ENCODE results near the gene ARHGAP24.
A peak's percentile ranks its signal among the peaks of the same experiment; 100 is the strongest.

The ARHGAP24 gene

DNA sequence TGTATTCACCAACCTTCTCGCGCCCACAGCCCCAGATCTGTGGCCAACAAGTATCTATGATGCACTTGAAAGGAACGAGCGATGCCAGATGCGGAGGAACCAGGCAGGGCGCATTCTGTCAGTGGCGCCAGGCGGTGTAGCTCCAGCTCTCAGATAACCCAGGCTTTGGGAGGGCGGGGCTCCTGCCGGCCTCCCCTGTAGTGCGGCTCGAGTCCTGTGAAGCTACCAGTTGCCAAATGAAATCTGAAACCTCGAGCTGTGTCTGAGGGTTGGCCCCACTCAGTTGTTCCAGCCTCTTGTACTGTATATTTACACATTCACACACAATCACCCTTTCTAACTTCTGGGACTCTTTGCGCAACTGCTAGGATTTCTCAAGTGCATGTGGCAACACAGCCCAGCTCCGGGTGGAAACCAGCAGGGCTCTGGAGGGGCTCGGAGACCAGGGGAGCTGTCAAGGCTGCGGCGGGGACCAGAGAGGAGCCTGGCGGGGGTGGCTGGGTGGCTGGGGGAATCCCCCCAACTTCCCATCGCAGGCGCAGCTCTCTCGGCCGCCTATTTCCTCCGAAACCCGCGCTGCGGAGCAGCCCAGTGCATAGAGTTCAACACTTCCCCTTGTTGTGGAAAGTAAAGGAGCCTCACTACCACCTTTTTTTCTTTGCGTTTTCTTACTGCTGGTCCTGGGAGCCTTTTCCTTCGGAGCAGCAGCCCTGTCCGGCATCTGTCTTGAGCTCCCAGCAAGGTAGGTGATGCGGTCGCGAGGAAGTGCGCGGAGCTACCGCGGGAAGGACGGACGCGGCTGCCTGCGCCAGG lies at the start of gene ARHGAP24:
Gene ARHGAP24 (plus strand): TSS at position 333 of the 813 bp plus-strand sequence.
- peak; percentile 95 for DNase-seq

DNA sequence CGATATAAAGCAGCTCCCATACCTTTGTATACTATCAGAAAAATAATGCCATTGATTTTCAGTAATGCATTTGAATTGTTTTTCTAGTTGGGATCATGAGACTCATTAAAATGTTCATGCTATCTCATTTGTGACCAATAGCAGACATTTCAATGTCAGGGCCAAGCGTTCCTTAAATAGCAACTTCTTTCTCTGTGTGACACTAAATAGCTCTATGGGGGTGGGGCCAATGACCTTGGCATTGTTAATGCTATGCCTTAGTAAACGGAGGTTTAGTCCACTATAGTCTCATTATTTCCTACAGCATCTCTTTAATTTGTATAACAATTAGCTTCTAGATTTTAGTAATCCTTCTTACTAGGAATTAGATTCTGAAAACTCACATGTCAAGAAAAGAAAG lies 48.6 kb upstream of the ARHGAP24 start:
- no peak for DNase-seq

DNA sequence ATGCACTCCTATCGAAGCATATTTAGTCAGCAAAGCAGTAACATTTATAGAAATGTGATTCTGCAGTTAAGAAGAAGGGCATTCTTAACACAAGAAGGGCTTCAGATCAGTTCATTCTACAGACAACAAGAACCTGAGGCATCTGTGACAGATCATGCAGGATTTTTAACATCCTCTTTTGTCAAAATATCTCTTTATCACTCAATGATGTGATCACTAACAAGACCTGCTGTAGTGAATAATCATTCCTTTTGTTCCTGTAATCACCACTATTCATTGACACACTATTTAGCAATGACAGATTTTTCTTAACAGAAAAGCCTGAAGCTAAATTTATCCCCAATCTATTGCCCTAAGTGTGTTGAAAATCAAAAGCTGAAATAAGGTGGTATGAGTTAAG lies 47.8 kb upstream of the ARHGAP24 start:
- no peak for DNase-seq

DNA sequence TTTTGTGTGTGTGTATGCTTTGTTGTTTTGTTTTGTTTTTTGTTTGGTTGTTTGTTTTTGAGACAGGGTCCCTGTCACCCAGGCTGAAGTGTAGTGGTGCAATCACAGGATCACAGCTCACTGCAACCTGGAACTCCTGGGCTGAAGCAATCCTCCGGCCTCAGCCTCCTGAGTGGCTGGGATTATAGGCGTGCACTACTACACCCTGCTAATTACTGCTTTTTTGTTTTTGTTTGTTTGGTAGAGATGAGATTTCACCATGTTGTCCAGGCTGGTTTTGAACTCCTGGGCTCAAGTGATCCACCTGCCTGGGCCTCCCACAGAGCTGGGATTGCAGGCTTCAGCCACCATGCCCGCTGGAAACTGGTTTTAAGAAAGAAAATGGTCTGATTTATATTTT lies 44.7 kb upstream of the ARHGAP24 start:
- DNase-seq: no peak

DNA sequence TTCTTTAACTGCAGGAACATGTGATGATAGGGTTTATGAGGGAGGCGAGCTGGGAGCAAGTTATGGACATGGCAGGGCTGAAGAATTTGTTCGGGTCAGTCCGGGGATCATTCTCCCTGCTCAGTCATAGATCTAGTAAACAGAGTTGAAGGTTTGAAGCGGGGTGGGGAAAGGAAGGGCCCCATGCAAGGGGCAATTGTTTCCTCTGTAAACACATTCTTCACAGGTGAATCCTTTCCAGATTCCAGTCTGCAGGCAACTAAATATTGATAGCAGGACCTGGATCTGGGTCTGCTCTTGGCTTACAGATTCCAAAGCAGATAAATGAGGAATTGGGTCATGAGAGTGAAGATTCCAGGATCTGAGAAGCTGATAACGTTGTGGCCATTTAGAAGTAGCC lies 44.3 kb upstream of the ARHGAP24 start:
- no peak for DNase-seq

DNA sequence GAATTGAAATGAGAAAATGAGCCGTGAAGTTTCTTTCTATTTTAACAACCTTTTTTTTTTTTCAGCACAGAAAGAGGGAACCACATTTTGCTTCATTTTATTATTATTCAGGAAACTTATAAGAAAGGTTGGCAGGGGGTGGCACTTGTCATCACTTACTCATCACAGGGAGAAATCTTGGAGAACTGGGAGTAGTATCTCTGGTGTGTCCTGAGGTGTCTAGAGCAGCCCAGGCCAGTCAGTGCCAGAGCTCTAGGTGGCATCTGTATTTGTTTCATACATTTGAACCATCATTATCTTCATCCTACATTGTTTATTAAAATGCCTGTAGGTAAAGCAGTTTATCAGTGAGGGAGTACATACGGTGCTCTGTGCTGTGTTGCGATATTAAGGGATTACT lies 43.8 kb upstream of the ARHGAP24 start:
- no peak for DNase-seq

DNA sequence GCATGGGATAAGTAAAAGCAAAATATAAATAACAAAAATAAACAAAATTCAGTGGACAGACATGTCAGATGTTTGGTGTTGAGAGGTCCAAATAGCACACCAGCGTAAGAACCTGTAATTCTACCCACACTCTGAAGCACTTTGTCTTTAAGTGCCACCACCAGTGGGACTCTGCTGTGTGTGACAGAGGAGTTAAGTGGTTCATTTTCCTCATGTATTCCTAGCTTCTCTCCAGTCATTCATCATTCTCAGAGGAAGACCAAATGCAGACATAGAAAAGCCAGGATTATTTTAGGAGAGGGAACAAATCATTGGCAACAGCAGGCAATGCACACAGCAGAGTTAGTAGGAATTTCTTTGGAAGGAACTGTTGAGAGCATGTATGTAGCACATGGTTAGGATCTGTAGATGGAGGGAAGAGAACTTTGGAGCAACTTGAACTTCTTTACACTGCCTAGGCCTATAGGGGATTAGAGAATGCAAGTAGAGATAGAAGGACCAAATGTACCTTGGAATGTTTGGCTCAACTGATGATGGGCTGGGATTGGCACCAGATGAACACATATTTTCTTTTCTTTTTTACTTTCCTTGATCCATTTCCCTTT lies 43.0 kb upstream of the ARHGAP24 start:
- DNase-seq: no peak

DNA sequence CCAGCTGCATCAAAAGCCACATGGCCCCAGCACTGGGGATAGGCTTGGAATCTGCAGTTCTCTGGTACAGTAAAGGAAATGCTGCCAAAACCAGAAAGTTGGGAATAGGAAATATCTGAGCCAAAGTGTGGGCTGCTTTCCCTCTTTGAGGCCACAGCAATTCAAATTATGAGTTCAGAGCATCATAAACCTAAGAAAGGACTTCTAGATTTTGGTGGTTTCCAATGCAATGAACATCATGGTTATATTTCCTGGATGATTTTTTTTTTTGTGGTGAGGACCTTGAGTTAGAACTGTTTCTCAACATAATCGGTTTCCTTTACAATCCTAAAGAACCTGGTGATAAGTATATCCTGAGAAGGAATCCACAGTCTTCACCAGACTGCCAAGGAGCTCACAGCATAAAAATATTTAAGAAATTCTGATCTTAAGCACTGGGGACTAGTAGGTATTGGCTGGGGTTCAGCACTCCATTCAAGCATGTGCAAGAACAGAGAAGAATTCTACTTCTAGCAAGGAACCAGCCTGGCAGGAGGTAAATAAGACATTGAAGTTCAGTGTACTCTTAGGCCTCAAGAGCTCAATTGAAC lies 29.8 kb upstream of the ARHGAP24 start:
- DNase-seq: no peak

DNA sequence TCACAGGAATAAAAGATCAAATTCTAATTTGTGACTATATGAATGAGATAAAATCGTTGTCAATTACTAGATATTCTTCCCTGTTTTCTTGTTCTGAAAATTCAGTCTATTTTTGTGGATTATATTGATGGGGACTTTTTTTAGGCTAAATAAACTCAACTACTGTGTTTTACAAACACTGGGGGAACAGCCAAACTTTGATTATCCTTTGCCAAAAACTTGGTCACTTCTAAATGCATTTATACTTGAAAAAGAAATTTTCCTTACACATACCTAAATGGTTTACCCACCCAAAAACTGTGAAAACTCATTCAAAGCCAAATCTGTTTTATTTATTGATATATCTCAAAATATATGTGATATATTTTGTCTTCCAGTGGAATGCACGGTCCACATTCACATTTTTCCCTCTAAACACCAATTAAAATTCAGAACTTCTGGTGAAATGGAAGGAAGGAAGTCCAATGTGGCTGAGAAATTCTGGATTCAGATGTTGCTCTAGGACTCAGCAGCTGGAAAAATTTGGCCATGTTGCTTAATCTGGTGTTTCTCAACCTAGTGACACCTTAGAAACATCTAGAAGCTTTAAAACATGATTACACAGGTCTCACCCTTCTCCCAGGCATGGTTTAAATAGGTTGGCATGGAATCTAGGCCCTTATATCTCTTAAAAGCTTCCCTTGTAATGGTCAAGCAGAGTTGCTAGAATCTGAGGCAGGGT lies 28.6 kb upstream of the ARHGAP24 start:
- DNase-seq: no peak

DNA sequence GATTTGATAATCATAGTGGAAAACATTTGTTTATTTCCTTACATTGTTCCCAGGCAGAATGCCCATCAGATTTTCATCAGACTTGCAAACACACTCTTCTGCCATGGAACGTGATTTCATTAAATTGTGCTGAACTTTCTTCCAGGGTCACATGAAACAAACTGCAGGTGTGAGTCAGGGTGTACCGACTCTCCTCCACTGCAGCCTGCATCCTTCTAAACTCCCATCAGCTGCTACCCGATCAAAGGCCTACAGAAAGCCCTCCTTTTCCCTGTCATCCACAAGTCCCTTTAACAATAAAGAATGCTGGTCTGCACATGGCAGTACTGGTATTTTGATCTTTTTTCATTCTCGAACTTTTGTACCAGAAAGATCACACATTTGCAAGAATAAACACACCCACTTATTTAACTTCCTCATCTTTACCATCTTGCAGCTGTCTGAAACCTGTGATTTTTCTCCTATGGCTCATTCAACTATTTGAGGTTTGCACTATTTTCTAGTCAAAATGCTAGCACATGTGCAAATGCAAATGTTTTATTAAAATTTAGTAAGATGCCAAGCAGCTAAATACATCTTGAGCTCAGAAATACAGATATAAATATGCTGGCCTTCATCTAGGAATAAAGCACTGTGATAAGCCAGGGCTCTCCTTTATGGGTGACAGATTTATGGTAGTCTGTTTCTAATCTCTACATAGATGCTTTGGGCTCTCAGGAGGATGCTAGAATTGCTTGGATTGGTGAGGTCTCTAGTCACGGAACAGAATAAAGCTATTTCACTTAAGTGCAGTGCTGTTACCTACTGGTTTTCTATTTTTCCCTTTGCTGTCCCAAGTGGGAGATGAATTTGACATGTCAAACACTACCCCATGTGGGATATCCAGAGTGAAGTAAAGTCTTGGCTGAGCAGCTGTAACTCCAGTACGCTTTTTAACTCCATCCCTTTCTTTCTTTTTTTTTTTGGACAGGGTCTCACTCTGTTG lies 25.8 kb upstream of the ARHGAP24 start:
- no peak for DNase-seq

DNA sequence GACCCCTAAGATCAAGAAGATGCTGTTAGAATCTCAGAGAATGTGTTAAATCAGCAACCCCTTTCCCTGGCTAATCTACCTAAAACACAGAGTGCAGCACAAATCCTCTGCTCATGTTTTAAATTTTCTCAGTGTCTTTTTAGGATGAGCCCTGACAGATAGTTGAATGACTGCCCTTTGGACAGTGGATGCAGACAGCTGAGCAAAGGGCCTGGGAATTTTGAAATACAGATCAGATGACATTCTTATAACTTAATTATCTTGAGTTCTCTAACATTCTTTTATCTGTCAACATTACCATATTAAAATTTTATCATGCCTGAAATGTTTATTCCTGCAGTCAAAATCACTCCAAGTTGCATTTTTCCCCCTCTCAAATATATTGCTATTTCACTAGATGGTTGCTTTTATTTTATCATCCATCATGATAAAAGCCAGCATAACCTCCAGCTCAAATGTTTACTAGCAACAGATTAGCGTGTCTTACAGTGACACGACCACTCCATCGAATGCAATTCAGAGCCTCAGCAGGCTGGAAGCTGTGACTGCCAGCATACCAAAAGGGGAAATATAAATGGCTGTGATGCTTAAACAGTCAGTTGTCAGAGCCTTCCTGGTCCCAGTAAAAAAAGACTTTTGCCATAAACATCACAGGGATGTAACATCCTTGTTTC lies 22.8 kb upstream of the ARHGAP24 start:
- no peak for DNase-seq

DNA sequence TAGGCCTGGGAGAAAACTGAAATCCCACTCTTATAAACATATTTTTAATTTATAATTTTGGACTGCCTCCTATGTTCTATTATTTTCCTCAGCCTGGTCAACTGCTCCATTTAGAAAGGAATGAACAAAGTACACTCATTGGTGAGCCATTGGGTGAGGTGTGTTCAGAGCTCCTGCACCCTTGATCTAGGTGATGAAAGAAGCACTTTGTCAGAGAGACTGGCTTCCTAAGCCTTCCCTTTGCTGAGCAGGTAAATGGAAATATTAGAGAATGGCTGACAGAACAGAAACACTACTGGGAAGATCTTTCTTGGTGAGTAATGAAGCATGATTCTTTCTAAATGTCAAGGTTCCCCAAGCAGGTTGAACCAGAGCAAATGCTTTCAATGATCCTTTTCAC lies 19.0 kb upstream of the ARHGAP24 start:
- DNase-seq: no peak

DNA sequence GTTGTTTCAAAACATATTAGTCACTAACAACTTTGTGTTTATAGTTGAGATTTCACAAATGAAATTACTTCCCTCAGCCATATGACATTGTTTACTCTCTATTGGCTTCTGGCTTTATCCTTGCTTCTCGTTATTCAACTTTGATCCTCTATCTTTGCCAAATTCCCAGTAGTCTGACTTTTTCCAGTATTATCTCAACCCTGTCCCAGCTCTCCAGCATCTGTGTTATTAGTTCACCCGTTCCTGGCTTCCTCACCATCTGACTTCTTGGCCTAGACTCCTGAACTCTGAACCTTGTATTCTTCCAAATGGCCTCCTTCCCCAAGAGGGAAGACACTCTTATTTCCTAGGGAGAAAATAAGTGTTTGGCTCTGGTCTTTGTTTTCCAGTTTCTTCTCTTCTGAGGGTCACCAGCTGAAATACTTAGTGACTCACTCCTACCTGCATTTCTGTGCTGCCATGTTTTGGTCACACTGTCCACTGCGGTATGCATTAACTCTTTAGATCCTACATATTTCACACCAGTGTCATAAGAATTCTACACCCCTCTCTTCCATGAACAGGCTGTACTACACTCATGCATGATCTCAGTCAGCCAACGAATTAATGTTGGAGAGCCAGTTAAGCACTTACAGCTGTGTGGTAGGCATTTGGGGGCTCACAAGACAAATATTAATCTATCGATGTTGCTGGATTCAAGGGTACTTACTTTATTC lies 17.0 kb upstream of the ARHGAP24 start:
- DNase-seq: no peak

DNA sequence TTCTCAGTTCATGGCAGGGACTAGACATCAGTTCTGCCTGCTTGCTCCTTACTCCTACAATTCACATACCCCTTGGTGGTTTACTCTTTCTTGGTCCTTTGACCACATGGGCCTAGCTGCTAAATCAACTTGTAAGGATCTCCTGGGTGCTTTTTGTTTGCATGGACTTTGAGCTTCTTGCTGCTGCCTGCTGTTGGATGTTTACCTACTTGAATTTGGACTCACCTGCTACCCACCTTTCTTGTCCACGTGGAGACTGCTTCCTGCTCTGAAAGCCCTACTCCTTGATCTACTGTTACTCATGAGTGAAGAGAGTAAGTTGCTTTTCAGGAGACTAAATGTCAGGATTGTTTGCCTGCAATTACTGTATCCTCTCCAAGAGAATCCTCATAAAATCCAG lies 15.2 kb upstream of the ARHGAP24 start:
- DNase-seq: no peak

DNA sequence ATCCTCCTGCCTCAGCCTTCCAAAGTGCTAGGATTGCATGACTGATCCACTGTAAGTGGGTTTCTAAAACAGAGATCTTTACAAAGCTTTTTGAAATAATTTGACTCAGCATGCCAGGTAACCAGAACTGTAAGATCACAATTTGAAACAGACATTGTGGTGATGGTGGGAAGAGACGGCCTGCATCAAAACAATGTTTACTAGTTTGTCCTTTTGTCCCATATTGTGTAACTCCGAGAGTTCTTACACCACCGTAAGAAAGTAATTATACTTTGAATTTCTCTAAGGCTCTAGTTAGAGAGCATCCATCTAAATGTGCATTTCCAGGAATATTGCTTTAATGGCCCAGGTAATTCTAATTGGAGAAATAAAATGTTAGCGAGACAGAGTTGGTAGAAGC lies 594 bp upstream of the ARHGAP24 start:
- no peak for DNase-seq

DNA sequence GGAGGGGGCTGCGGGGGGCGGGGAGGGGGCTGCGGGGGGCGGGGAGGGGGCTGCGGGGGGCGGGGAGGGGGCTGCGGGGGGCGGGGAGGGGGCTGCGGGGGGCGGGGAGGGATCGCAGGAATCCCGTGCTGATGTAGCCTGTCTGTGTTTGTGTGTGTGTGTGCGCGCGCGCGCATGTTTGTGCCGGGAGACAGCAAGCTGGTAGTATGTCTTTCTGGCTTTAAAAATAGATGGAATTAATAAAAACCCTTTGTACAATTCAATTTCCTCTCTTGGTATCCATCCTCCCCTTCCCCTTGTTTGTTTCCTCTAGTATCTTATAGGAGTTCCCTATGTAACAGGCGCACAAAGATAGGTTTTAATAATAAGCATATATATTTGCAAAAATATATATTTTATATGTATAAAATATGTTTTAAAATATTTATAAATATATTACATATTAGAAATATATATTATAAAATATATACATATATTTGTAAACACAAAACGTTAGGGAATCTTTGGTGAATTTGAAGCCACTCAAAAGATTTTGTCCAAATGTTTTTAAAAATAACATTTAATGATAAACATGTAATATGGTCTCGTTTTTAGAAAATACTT lies 782 bp downstream of the ARHGAP24 start:
- no peak for DNase-seq

DNA sequence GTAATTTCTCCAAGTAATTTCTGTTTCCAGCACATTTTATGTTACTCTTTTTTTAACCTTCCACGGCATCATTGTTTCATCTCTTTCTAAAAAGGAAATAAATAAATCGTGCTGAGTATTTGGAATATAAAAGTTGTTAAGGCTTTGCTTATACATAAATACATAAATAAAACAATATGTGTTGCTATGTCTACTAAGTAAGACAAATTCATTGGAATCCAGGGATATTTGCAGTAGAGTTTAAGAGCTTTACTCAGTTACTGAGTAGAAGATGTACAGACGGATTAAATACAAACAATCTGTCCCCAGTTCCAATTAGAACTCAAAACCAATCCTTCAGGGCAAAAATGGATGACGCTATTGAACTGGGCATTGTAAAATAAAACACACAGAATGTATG lies 1.4 kb downstream of the ARHGAP24 start:
- no peak for DNase-seq

DNA sequence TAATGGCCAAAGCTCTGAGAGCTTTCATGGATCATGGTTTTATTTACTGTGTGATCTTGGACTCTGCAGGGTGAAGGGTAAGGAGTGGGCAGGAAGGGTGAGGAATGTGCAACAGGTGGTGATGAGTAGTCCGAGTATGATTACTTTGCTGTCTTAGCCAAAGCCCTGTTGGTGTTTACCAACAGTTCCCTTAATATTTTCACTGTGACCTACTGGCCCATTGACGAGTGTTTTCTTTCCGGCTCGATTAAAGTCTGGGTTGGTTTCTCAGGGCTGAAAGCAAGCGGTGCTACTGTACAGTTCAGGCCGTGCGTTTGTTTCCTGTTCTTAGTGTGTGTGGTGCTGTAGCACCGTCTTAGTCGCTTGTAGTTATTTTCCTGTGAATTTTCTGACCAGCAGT lies 2.6 kb downstream of the ARHGAP24 start:
- no peak for DNase-seq

DNA sequence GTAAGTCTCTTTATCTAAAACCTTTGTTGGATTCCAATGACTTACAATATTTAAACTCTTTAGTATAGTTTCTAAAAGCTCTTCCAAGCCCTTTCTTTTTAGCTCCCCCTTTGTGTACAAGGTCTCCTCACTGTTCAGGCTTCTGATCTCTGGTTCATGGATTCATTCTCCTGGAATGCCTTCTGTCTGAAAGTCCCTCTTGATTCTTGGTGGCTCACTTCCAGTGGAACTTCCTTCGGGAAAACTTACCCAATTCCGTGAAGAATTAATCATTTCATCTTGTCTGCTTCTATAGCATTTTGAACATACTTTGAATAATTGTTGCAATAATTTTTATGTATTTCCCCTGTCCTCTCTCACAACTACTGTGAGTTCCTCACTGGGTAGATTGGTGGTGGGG lies 3.6 kb downstream of the ARHGAP24 start:
- no peak for DNase-seq

DNA sequence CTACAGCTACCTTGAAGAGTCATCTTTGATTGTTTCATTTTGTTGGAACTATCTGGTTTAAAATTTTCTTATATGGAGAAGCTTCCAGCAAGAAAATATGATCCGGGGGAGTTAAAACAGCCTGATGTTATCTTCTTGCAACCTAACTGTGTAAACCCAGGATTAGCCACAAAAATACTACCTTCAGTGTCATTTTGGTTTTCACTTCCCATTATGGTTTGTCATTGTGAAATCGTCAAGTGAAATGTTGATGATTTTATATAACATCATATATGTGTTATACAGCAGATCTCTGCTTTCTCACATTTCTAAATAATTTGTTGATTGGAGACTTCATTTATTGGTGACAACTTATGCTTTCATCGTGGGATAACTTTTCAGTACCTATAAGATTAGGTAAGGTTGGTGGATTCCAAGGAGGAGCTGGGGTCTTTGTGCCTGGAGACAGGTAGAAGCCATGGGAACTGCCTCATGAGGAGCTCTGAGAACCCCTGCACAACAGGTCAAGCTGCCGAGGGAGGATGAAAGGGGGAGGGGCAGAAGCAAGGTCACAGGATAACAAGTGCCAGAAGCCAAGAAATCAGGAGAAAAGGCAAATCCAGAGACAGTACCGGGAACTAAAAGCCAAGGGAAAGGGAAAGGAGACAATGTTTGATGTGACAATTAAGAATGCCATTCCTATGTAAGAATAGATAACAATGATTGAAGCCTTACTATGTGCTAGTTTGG lies 7.2 kb downstream of the ARHGAP24 start:
- no peak for DNase-seq

Measured in DMS153 (cell line).